Hepatocyte (in vitro differentiated cells): ENCODE measurements around the gene AKAP13.

Experiments
- EZH2 ChIP-seq: fragments of 200-600 bp; sonication (generic); IDR thresholded peaks from 2 replicates; pipeline ENCODE4 v1.6.1; 2016; ENCODE audit warnings: antibody characterized with exemption, mild to moderate bottlenecking, borderline replicate concordance
- EZH2phosphoT487 ChIP-seq: fragments of 200-600 bp; sonication (generic); IDR thresholded peaks from one replicate; pipeline ENCODE4 v1.6.1; 2018; ENCODE audit warnings: antibody characterized with exemption, mild to moderate bottlenecking, low read depth, moderate library complexity; ENCODE audit not compliant: unreplicated experiment, severe bottlenecking
- TF ChIP-seq, protein P1 (sequence below): fragments of 200-600 bp; sonication (generic); IDR thresholded peaks from 2 replicates; pipeline ENCODE4 v1.5.1; 2016; ENCODE audit warnings: antibody characterized with exemption, mild to moderate bottlenecking; ENCODE audit not compliant: poor library complexity

DNA sequence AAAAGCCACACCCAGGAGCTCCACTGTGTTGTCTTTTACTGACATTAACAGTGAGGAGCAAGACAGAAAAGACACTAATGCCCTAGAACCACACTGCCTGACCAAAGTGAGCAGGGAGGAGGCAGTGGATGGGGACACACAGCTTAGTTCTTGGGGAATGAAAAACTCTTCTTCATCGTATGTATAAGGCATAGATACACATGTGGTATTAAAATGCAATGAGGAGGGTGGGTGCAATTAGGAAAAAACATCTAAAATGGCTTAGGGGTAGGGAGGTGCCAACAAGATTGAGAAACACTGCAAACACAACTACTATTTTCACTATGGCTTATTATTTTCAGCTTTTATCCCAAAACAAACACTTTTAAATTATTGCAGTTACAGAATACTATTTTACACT lies 398.8 kb downstream of the AKAP13 start:
- TF ChIP-seq, protein P1, sequence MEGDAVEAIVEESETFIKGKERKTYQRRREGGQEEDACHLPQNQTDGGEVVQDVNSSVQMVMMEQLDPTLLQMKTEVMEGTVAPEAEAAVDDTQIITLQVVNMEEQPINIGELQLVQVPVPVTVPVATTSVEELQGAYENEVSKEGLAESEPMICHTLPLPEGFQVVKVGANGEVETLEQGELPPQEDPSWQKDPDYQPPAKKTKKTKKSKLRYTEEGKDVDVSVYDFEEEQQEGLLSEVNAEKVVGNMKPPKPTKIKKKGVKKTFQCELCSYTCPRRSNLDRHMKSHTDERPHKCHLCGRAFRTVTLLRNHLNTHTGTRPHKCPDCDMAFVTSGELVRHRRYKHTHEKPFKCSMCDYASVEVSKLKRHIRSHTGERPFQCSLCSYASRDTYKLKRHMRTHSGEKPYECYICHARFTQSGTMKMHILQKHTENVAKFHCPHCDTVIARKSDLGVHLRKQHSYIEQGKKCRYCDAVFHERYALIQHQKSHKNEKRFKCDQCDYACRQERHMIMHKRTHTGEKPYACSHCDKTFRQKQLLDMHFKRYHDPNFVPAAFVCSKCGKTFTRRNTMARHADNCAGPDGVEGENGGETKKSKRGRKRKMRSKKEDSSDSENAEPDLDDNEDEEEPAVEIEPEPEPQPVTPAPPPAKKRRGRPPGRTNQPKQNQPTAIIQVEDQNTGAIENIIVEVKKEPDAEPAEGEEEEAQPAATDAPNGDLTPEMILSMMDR, result no peak
- no peak for TF ChIP-seq EZH2phosphoT487
- TF ChIP-seq EZH2, result no peak
